Breast epithelium (tissue), 3 donors: ENCODE results near the gene R3HDM4.

Experiments
- POLR2A ChIP-seq: fragments of 450-650 bp; IDR thresholded peaks from one replicate; pipeline ENCODE4 v1.6.1; 2016; ENCODE audit warnings: antibody characterized with exemption, mild to moderate bottlenecking, moderate library complexity
- POLR2AphosphoS5 ChIP-seq, 3 donors: sonication (generic); formaldehyde crosslinking; IDR thresholded peaks; one replicate each; pipeline ENCODE4 v1.6.1; 2017; ENCODE audit warnings: antibody characterized with exemption in 3 of 3
- TF ChIP-seq, protein P1 (sequence below), 3 donors: fragments of 450-650 bp; IDR thresholded peaks; one replicate each; pipeline ENCODE4 v1.5.1; 2016 to 2017; ENCODE audit warnings: antibody characterized with exemption in 3 of 3, mild to moderate bottlenecking in 3 of 3, moderate library complexity in 3 of 3

DNA sequence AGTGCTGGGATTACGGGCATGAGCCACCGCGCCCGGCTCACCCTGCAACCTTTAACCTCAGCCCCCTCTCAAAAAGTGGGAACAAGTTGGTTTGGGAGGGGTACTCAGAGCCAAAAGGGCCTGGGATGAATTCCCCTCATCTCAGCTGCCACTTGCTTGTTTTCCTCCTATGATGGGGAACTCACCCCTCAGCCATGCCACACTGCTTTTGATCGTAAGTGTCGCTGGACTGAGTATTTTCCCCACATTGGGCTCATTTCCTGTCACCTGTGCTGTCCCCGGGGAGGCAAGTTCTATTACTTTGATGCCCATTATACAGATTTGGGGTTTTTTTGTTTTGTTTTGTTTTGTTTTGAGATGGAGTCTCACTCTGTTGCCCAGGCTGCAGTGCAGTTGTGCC lies 6.5 kb downstream of the R3HDM4 start:
- TF ChIP-seq POLR2A, result no peak
- TF ChIP-seq, protein P1, sequence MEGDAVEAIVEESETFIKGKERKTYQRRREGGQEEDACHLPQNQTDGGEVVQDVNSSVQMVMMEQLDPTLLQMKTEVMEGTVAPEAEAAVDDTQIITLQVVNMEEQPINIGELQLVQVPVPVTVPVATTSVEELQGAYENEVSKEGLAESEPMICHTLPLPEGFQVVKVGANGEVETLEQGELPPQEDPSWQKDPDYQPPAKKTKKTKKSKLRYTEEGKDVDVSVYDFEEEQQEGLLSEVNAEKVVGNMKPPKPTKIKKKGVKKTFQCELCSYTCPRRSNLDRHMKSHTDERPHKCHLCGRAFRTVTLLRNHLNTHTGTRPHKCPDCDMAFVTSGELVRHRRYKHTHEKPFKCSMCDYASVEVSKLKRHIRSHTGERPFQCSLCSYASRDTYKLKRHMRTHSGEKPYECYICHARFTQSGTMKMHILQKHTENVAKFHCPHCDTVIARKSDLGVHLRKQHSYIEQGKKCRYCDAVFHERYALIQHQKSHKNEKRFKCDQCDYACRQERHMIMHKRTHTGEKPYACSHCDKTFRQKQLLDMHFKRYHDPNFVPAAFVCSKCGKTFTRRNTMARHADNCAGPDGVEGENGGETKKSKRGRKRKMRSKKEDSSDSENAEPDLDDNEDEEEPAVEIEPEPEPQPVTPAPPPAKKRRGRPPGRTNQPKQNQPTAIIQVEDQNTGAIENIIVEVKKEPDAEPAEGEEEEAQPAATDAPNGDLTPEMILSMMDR (IDR thresholded peaks at IDR 0.05), result no peak
- no peak for TF ChIP-seq POLR2AphosphoS5 (IDR thresholded peaks at IDR 0.05)
